GM18868 (cell line): ENCODE measurements around the gene ZCCHC14.
A peak's percentile ranks its signal among the peaks of the same experiment; 100 is the strongest.
"Not testable (repeated sequence)": the region's sequence is repeated elsewhere in the genome, so short reads cannot be mapped to it uniquely, and the experiment has no call there.

Experiments
- ATAC-seq: cut with Tn5 transposase; IDR thresholded peaks from one replicate; pipeline ENCODE4 v1.9.1; 2021; ENCODE audit warnings: mild to moderate bottlenecking, moderate library complexity; ENCODE audit not compliant: unreplicated experiment

ZCCHC14 gene

DNA sequence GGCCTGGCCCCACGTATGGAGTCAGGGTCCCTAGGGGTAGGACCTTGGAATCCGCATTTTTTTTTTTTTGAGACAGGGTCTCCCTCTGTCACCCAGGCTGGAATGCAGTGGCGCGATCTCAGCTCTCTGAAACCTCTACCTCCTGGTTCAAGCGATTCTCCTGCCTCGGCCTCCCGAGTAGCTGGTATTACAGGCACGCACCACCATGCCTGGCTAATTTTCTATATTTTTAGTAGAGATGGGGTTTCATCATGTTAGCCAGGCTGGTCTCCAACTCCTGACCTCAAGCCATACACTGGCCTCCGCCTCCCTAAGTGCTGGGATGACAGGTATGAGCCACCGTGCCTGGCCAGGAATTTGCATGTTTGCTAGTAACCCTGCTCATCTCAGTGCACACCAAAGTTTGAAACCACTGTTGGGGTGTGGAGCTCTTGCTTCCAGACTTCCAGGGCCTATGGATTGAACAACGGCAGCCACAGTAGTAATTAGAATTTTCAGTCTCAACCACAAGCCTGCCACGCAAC is 5.0 kb upstream of the ZCCHC14 start:
- not testable (repeated sequence) for ATAC-seq

DNA sequence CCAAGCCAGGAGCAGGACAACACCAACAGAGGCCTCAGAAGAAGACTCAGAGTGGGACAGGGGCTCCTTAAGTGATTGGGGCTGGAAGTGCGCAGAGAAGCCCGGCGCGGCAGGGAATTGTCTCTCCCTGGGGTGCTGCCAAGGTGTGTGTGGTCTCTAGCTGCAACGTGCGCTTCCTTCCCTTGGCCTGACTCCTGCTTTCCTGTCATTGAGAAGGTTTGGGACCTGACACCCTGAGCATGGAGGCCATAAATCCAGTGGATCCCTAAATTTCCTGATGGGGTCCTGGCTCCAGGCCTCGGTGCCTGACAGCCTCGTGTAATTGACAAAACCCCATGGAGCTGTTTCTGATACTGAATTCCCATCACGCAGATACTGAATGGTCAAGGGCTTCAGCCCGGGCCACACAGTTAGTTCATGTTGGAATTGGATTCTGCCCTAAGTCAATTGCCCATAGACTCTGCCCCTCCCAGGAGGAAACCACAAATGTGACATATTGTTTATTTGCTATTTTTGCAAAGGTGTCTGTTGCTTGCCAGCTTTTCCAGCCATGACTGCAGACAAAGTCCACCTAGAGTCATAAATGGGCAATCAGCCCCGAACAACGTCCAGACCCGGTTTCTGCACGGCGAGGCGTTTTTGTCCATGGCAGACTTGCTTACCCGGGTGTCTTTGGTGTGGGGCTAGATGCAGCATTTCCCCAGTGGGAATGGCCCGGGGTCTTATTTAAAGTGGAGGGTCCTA is 4.4 kb upstream of the ZCCHC14 start:
- not testable (repeated sequence) for ATAC-seq

DNA sequence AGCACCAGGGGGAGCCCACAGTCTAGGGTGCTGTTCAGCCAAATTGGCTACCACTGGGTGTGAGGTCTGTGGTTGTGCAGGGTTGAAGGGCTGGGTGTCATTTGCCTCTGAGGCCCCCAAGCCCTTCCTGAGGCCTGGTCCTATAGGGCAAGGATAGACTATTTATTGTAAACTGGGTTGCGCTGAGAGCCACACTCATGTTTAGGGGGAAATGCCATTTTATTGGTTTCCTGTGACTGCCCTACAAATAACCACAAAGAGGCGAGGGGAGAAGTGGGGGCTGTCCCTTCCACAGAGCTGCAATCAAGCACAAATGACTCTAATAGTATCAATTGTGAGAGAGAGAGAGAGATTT is 3.6 kb upstream of the ZCCHC14 start:
- peak; percentile 35 for ATAC-seq

DNA sequence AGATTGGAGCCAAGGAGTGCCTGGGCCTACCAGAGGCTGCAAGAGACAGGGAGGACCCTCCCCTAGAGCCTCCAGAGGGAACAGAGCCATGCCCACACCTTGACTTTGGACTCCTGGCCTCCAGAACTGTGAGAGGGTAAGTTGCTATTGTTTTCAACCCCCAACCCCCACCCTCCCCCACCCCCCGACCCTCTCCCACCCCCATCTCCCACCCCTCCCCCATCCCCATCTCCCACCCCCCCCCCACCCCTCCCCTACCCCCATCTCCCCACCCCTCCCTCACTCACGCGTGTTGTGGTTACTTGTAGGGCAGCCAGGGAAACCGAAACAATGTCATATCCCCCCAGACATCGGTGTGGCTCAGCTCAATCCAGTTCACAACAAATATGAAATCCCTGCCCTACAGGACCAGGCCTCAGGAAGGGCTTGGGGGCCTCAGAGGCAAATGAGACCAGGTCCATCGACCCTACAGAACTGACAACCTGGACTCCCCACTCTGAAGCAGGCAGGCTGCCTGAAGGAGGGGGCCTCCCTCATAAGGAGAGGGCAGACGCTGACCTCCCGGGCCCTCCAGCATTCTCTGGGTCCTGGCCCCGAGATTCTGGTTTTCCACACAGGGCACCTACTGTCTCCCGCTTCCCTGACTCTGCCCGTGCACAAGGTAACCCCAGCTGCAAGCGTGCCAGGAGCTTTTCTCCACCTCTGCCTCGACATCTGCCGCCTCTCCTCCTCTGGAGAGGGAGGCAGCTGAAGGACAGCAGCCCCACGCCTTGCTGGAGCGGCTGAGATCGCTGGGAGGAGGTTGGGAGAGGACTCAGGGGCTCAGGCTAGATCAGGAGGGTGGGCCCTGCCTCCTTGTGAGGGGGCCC is 3.0 kb upstream of the ZCCHC14 start:
- ATAC-seq: no peak

DNA sequence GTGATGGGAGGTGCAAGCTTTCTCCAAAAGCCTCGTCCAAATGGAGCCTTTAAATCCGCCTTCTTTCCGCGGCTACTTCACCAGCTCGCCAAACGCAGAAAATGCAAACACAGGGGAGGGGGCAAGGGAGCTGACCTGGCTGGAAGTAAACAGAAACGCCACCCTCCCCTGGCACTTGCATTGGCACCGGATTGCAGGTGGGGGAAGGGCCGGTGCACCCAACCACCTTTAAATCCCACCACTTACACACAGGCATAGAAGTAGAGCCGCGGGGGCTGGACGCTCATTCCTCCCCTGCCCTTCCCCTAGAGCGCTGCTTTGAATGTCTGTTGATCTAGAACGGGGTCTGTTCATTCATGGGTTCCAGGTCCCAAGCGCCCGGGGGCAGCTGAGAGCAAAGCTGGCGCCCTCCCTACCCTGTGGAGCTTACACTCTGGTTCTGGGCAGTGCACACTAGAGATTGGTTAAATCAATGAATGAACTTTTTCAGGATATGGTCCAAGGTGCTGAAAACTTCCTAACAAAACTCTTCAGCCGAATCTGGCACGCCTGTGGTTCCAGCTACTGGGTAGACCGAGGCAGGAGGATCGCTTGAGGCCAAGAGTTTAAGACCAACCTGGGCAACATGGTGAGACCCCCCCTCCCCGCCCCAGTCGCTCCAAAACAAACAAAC is 920 bp upstream of the ZCCHC14 start:
- no peak for ATAC-seq

DNA sequence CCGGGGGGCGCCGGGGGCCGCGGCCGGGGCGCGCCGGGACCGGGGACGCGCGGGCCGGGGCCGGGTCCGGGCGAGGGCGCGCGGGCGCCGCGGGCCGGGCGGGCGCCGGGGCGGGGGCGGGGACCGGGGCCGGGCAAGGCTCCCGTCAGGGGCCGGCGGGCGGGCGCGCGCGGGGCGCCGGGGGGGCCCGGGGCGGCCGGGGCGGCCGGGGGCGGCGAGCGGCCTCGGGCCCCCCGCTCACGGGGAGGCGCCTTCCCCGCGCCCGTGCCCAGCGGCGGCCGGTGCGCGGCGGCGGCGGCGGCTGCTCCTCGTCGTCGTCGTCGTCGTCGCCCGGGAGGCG is 563 bp downstream of the ZCCHC14 start:
- ATAC-seq: no peak

DNA sequence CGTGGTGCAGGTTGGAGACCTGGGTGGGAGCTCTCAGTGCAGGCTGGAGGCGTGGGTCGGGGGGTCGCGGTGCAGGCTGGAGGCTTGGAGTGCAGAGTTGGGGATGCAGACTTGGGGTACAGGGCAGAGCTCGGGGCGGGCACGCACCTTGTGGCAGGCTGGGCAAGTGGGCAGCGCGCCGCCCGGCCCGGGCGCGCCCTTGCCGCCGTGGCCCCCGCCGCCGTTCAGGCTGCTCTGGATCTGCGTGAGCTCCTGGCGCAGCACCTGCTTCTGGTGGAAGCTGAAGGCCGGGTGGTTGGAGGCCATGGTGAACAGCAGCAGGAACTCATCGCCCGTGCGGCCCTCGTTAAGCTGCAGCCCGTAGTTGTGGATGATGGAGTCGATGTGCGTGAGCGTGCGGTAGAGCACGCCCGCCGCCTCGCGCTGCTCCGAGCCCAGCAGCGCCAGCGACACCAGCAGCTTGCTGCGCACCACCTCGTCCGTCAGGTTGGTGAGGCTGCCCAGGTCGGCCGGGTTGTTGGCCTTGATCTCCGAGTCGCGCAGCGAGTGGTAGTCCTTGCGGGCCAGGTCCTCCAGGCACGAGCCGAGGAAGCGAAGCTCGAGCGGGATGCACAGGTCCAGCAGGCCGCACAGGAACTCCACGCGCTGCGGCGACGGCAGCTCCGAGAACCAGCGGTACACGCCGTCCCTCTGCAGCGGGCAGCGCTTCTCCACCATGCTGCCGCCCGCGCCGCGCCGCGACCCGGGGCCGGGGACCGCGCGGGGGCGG is 1.1 kb downstream of the ZCCHC14 start:
- ATAC-seq: no peak

DNA sequence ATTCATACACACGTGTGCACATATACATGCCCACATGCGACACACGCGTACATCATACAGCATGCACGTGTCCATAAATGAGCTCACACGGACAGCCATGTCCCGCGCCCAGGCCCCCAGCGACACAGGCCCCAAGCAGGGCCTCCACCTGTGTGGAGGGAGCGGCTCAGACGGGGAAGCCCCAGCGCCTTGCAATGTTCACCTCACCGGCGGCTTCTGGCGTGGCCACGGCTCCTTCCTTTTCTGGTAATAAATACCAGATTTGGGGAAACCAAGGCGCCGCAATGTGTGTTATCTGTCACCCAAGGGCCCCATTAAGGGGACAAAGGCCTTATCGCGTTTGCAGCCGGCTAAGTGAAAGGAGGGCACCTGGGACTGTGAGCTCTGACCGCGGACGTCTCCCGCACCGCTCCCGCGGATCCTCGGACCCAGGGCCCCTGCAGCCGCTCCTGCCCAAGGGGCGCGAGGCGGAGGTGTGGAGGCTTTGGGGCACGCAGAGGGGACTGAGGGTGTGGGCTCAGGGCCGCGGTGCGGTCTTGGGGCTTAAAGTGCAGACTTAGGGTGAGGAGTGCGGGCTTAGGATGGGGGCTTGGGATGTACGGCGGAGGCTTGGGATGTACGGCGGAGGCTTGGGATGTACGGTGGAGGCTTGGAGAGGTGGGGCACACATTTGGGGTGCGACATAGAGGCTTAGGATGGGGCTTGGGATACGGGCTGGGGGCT is 1.9 kb downstream of the ZCCHC14 start:
- ATAC-seq: not testable (repeated sequence)

DNA sequence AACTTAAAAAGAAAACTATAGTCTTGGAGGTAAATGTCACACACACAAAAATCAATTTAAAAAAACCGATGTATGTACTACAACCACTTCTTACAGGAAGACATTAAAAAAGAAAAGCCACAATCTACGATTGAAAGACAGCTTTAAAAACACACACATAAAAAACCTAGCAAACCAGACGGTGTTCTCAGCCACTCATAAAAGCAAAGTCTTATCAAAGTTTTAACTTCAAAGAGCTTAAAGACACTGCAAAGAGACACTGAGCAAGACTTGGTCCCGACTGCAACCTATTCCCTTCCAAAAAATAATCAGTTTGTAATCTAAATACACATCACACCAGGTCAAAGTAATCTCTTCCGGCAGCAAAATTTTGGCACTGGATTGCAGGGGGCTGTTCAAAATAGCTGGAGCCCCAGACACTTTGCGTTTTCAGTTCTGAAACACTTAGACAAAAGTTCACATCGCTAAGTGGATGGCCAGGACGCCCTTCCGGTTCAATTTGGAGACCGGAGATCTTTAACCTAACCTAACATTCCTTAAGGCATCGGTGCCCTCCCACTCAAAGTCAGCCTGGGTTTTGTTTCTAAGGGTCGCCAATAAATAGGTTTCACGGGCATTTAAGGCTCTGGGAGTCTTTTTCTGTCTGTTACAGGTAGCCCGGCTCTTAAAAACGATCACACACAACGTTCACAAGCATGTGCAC is 2.6 kb downstream of the ZCCHC14 start:
- ATAC-seq: no peak

DNA sequence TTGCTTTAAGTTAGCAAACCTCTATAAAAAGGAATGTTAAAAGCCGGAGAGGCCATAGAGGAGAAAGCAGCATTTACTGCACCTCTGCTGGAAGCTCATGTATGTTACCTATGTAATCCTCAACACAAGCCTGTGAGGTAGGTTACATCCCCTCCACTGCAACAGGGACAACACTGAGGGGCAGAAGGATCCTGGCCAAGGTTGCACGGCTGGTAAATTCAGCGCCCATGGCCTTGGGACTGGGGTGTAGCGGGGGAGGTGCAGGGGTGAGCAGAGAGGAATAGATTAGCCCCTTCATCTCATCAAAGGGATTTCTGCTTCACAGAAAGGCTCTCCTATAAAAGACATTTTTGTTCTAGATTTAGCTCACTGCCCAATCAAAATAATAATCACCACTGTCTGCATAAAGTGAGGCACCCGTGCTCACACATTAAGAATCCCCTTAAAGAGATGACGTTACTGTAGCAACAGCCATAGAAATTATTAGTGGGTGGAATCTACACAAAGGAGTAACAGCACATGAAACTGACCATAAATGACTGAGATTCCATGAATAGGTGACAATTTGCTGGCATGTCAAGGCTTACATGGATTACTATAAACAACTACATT is 3.3 kb downstream of the ZCCHC14 start:
- no peak for ATAC-seq

DNA sequence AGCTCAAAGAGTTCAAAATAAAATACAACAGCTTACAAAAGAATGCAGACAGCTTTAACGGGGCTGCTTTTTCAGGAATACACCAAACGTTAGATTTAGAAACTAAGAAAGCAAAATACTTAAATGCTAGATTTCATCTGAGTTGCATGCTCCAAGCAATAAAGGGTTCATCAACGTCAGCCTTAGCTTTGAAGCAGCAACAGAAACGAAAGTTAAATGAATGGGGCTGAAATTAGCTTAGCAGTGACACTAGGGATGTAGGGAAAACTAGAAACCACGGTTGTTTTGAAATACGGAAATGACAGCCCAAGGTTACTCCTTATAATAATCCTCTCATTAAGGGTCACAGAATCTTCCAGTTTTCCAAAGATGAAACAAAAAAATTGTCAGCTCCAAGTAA is 3.9 kb downstream of the ZCCHC14 start:
- not testable (repeated sequence) for ATAC-seq

DNA sequence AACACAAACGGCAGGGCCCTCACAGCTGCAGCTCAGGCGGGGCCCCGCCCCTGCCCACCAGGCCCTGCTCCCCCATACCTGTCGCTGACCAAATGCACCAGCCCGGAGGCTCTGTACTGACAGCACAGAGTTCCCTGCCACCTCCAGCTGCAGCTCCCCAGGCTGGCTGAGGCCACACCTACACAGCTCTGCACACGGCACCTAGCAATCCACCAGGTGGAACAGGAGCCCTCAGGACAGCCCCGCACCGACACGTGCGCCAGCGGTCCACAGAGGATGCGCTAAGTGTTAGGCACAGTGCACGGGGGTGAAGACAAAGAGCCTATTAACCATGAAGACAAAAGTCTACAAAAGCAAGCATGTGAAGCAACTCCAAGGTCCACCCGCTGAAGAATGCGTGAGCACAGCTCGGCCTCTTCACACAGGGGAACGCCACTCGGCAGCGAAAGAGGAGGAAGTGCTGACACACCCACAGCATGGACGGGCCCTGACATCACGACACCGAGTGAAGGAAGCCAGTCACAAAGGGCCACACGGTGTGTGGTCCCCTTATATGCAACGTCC is 5.4 kb downstream of the ZCCHC14 start:
- ATAC-seq: no peak

DNA sequence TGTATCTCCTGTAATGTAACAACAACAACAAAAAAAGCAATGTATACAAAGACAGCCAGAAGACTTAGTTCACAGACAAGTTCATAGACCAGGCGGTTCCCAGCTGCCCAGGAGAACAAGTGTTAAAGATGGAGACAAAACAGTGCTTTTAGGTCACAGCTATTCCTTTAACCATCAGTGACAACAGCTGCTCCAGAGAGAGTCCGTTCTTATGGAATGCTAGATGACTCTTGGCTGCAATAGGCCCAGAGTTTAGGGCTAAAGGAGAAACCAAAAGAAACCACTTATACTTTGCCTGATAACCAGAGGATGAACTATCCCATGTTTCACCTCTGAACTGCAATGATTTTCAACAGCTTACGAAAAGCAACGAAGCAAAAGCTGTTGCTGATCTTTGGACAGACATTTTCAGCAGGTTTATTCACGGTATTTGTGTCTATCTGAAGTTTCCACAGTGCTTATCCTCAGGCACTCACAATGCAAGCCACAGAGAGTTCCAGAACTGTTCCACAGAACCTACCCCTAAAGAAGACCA is 6.0 kb downstream of the ZCCHC14 start:
- no peak for ATAC-seq

DNA sequence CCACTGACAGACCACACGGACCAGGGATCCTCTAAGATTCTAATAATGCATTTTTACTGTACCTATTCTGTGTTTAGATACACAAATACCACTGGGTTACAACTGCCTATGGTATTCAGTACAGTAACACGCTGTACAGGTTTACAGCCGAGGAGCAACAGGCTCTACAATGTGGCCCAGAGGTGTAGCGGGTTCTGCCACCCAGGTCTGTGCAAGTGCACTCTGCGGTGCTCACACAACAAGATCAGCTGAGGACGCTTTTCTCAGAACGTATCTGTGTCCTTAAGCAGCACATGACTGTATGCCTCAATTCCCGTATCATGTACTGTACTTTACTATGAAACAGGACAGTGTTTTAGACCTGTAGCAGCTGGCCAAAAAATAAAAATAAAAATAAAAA is 6.5 kb downstream of the ZCCHC14 start:
- no peak for ATAC-seq

DNA sequence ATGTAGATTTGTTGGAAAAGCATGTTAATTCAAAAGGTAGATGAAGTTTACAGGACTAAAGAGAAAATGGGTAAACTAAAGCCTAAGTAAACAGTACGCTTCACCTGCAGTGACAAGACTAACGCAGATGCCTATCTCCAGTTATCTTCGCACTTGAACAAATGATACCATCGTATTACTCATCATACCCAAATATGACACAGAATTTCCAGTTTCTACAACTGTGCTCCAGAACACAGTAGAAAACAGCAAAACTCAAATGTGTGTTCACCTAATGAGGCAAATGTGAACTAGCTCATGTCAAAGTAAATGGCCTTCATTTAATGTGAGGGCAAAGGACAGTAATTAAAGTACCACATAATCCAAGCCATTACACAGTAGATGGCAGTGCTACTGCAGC is 7.0 kb downstream of the ZCCHC14 start:
- ATAC-seq: not testable (repeated sequence)

DNA sequence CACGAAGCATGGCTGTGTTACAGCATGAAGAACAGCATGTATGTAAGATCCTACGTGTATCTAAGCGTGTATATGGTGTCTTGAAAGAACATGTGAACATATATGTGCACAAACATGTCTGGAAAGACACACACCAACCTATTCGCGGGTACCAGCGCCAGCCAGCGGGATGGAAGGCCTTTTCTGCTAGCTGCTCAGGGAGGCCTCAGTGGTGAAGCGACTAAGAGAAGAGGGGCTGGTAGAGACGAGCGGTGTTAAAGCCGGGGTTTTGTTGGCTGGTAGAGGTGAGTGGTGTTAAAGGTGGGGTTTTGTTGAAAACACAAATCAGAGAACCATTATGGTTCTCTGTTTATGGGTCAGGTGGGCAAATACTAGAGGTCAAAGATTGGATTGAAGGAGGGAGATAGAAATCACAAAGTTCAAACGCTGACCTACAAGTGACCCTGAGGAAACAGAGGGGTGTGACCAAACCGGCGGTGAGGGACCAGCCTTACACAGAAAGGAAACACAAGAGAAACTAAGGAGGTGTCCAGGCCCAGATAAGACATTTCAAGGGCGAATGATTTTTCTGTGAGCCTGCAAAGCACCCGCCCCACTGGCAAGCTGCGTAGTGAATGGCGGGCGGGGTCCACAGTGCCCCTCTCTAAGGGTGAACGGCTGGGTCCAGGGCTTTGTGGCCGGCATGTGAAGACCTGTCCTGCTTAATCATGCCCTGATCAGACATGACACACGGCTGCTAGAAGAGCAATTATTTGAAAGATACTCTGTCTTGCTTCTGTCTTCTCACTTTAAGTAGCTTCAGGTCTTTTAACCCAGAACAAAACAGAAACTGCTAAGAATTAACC is 8.1 kb downstream of the ZCCHC14 start:
- ATAC-seq: no peak

DNA sequence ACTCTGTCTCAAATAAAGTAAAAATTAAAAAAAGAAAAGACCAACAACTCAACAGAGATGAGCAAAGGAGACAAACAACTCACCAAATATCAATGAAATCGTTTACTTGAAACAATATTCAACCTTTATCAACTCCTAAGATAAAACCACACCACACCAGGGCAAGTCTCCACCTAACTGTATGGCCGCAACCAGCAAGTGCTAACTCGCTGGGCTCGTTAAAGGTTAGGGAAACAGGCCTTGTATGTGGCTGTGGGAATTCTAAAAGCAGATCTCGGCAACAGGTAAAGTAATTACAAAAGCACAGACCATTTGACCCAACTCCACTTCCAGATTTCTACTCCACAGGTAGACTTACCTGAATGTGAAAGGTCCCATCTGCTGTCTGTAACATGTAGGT is 9.3 kb downstream of the ZCCHC14 start:
- no peak for ATAC-seq

DNA sequence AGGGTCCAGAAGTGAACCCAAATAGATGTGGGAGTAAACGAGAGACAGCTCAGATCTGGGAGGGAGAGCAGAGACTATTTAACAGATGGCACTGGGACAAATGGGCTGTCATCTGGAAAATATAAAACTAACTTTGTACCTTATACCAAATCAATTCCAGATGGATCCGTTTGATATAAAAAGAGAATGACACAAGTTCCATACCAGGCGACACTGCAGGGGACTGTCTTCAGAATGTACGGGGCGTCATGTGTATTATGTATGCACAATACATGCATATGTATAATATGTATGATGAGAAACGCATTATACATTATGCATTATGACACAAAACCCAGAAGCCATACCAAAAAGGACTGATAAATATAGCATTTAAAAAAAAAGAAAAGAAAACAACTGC is 10.2 kb downstream of the ZCCHC14 start:
- ATAC-seq: not testable (repeated sequence)
